Activated T-cell treated with anti-CD3 and anti-CD28 coated beads for 48 hours (primary cell): ENCODE measurements around the gene CADPS2.
"Not testable (repeated sequence)": the region's sequence is repeated elsewhere in the genome, so short reads cannot be mapped to it uniquely, and the experiment has no call there.

ENCODE experiments used
- DNase-seq: peaks from one replicate; pipeline ENCODE4 v3.0.0-alpha.2; 2020; ENCODE audit warnings: low read depth

The CADPS2 gene

GRCh38 chr7:122289426-122289825, 596.8 kb downstream of the CADPS2 start:
- DNase-seq, result no peak

GRCh38 chr7:122284608-122285007, 601.7 kb downstream of the CADPS2 start:
- DNase-seq, result not testable (repeated sequence)

DNA sequence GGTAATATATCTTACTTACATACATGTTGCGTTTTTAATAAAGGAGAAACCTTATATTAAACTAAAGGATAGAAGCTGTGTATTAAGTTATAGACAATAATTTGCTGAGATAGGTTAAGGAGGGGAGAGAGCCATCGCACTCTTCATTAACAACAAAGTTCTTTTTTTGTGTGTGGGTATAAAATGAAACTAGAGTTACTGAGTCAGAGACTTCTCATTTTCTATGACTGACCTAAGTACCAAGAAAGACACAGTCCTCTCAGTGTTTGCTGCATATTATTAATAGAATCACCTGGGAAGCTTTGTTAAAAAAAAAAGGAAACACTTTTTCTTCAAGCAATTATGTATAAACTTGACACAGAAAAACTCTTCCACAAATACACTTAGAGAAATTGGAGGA, 613.1 kb downstream of the CADPS2 start:
- DNase-seq, result no peak

DNA sequence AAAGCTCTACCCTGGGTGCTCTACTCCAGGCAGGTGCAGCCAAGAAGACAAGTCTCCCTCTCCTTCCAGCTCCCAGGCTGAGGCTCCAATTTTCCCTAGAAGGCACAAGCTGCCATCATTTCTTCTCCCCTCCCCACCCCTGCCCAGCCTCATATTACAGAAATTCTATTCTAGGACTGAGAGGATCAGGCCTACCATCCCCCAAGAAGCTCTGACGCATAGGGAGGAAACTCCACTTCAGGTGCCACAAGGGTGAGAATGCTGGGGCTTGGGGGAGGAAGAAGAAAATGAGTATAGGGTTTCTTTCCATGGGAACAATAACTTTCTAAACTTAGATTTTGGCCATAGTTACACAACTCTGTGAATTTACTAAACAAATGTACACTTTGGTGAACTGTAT, 617.0 kb downstream of the CADPS2 start:
- no peak for DNase-seq
